ENCODE measurements around the gene TTLL11.
"Not testable (repeated sequence)": the region's sequence is repeated elsewhere in the genome, so short reads cannot be mapped to it uniquely, and the experiment has no call there.

TTLL11 gene

GRCh38 chr9:122119721-122120120 lies 26.6 kb upstream of the TTLL11 start:
- H3K23ac ChIP-seq (ENCODE audit: low read length), result no peak overlapping the region
- no peak overlapping the region for H2BK5ac ChIP-seq (ENCODE audit: low read length)
- H3K4ac ChIP-seq (ENCODE audit: low read depth, low read length), result no peak overlapping the region
- no peaks in the 10 kb centered on the region for H3K79me1 ChIP-seq (ENCODE audit: low read length)
- no peaks in the 10 kb centered on the region for H3K27me3 ChIP-seq (ENCODE audit: insufficient read depth, low read length, poor library complexity)
- DNase-seq, result no peak
- no peak overlapping the region for H3K4me2 ChIP-seq (ENCODE audit: low read length)
- WGBS (ENCODE audit: extremely low coverage, insufficient coverage, low lambda C conversion rate), result no CpG with 5 or more reads among the region's 5 CpGs
- H2BK15ac ChIP-seq (replicated peaks; ENCODE audit: low read depth), result no peak overlapping the region
- no peaks in the 10 kb centered on the region for H3K4me1 ChIP-seq (ENCODE audit: control insufficient read depth, low read depth, low read length)
- no peak overlapping the region for H4K8ac ChIP-seq (ENCODE audit: low read depth, low read length)
- H2AK5ac ChIP-seq (ENCODE audit: low read length), result no peak overlapping the region
- no peak overlapping the region for H4K5ac ChIP-seq (ENCODE audit: low read length)
- H3K27ac ChIP-seq (ENCODE audit: low read depth, low read length), result no peak overlapping the region
- H3K79me2 ChIP-seq (ENCODE audit: control insufficient read depth, insufficient read depth, low read length), result no peaks in the 10 kb centered on the region
- H3K56ac ChIP-seq (ENCODE audit: low read length), result no peak overlapping the region
- no peak overlapping the region for H3K4me3 ChIP-seq (ENCODE audit: low read length)
- no peaks in the 10 kb centered on the region for H3K36me3 ChIP-seq (ENCODE audit: control insufficient read depth, insufficient read depth, low read length)
- no peak overlapping the region for H3K9ac ChIP-seq (ENCODE audit: low read length)
- no peak overlapping the region for H3K18ac ChIP-seq (ENCODE audit: low read length)
- no peak overlapping the region for H2BK120ac ChIP-seq (ENCODE audit: low read depth, low read length)

DNA sequence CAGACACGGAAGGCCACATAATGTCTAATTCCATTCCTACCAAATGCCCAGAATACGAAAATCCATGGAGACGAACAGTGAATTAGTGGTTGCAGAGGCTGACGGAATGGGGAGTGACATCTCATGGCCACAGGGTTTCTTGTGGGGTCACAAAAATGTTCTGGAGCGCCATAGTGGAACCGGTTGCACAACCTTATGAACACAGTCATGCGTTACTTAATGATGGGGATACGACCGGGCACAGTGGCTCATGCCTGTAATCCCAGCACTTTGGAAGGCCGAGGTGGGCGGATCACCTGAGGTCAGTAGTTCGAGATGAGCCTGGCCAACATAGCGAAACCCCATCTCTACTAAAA lies 26.0 kb upstream of the TTLL11 start:
- Histone ChIP-seq H3K56ac (ENCODE audit: low read length) (no peak overlapping the region), H4K8ac (ENCODE audit: low read depth, low read length) (no peak overlapping the region), H3K18ac (ENCODE audit: low read length) (no peak overlapping the region), H2BK15ac (replicated peaks; ENCODE audit: low read depth) (no peak overlapping the region), H3K79me1 (ENCODE audit: low read length) (no peaks in the 10 kb centered on the region), H3K27me3 (ENCODE audit: insufficient read depth, low read length, poor library complexity) (no peaks in the 10 kb centered on the region), H4K5ac (ENCODE audit: low read length) (no peak overlapping the region), H3K79me2 (ENCODE audit: control insufficient read depth, insufficient read depth, low read length) (no peaks in the 10 kb centered on the region), H3K4ac (ENCODE audit: low read depth, low read length) (no peak overlapping the region), H3K4me2 (ENCODE audit: low read length) (no peak overlapping the region), H3K36me3 (ENCODE audit: control insufficient read depth, insufficient read depth, low read length) (no peaks in the 10 kb centered on the region), H2BK5ac (ENCODE audit: low read length) (no peak overlapping the region), H2BK120ac (ENCODE audit: low read depth, low read length) (no peak overlapping the region), H2AK5ac (ENCODE audit: low read length) (no peak overlapping the region), H3K4me3 (ENCODE audit: low read length) (no peak overlapping the region), H3K9ac (ENCODE audit: low read length) (no peak overlapping the region), H3K4me1 (ENCODE audit: control insufficient read depth, low read depth, low read length) (no peaks in the 10 kb centered on the region), H3K23ac (ENCODE audit: low read length) (no peak overlapping the region), H3K27ac (ENCODE audit: low read depth, low read length) (no peak overlapping the region)
- no peak for DNase-seq
- no CpG with 5 or more reads among the region's 13 CpGs for WGBS (ENCODE audit: extremely low coverage, insufficient coverage, low lambda C conversion rate)

- no peak overlapping the region for H4K5ac ChIP-seq (ENCODE audit: low read length)
- H2BK5ac ChIP-seq (ENCODE audit: low read length), result no peak overlapping the region
- H3K4ac ChIP-seq (ENCODE audit: low read depth, low read length), result no peak overlapping the region
- no peak overlapping the region for H2BK120ac ChIP-seq (ENCODE audit: low read depth, low read length)
- H3K56ac ChIP-seq (ENCODE audit: low read length), result no peak overlapping the region
- no peak overlapping the region for H3K23ac ChIP-seq (ENCODE audit: low read length)
- WGBS (ENCODE audit: extremely low coverage, insufficient coverage, low lambda C conversion rate), result no CpG with 5 or more reads among the region's 5 CpGs
- H3K36me3 ChIP-seq (ENCODE audit: control insufficient read depth, insufficient read depth, low read length), result no peaks in the 10 kb centered on the region
- H3K79me1 ChIP-seq (ENCODE audit: low read length), result no peaks in the 10 kb centered on the region
- no peaks in the 10 kb centered on the region for H3K27me3 ChIP-seq (ENCODE audit: insufficient read depth, low read length, poor library complexity)
- no peaks in the 10 kb centered on the region for H3K79me2 ChIP-seq (ENCODE audit: control insufficient read depth, insufficient read depth, low read length)
- no peak for DNase-seq
- no peak overlapping the region for H3K9ac ChIP-seq (ENCODE audit: low read length)
- H4K8ac ChIP-seq (ENCODE audit: low read depth, low read length), result no peak overlapping the region
- H3K4me1 ChIP-seq (ENCODE audit: control insufficient read depth, low read depth, low read length), result no peaks in the 10 kb centered on the region
- H3K4me3 ChIP-seq (ENCODE audit: low read length), result no peak overlapping the region
- no peak overlapping the region for H2AK5ac ChIP-seq (ENCODE audit: low read length)
- H3K4me2 ChIP-seq (ENCODE audit: low read length), result no peak overlapping the region
- no peak overlapping the region for H3K27ac ChIP-seq (ENCODE audit: low read depth, low read length)
- H2BK15ac ChIP-seq (replicated peaks; ENCODE audit: low read depth), result no peak overlapping the region
- no peak overlapping the region for H3K18ac ChIP-seq (ENCODE audit: low read length)
Observed at GRCh38 chr9:122118343-122119165, 25.4 kb upstream of the TTLL11 start.

DNA sequence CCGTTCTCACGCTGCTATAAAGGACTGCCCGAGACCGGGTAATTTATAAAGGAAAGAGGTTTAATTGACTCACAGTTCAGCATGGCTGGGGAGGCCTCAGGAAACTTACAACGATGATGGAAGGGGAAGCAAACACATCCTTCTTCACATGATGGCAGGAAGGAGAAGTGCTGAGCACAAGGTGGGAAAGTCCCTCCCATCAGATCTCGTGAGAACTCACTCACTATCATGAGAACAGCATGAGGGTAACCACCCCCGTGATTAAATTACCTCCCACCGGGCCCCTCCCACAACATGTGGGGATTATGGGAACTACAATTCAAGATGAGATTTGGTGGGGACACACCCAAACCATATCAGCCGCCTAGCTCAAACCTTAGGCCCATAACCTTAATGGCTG lies 24.1 kb upstream of the TTLL11 start:
- WGBS (ENCODE audit: extremely low coverage, insufficient coverage, low lambda C conversion rate), result no CpG with 5 or more reads among the region's 9 CpGs
- H4K8ac ChIP-seq (ENCODE audit: low read depth, low read length); H2BK5ac ChIP-seq (ENCODE audit: low read length); H3K18ac ChIP-seq (ENCODE audit: low read length); H3K27me3 ChIP-seq (ENCODE audit: insufficient read depth, low read length, poor library complexity); H3K4me3 ChIP-seq (ENCODE audit: low read length); H2AK5ac ChIP-seq (ENCODE audit: low read length); H3K4ac ChIP-seq (ENCODE audit: low read depth, low read length); H2BK120ac ChIP-seq (ENCODE audit: low read depth, low read length); H3K9ac ChIP-seq (ENCODE audit: low read length); DNase-seq; H3K56ac ChIP-seq (ENCODE audit: low read length); H3K79me2 ChIP-seq (ENCODE audit: control insufficient read depth, insufficient read depth, low read length); H4K5ac ChIP-seq (ENCODE audit: low read length); H3K79me1 ChIP-seq (ENCODE audit: low read length); H3K4me1 ChIP-seq (ENCODE audit: control insufficient read depth, low read depth, low read length); H2BK15ac ChIP-seq (replicated peaks; ENCODE audit: low read depth); H3K27ac ChIP-seq (ENCODE audit: low read depth, low read length); H3K23ac ChIP-seq (ENCODE audit: low read length); H3K36me3 ChIP-seq (ENCODE audit: control insufficient read depth, insufficient read depth, low read length); H3K4me2 ChIP-seq (ENCODE audit: low read length): not testable (repeated sequence)

GRCh38 chr9:122116448-122117173 lies 23.5 kb upstream of the TTLL11 start:
- H3K27me3 ChIP-seq (ENCODE audit: insufficient read depth, low read length, poor library complexity), result no peaks in the 10 kb centered on the region
- H2BK15ac ChIP-seq (replicated peaks; ENCODE audit: low read depth), result no peak overlapping the region
- H3K9ac ChIP-seq (ENCODE audit: low read length), result no peak overlapping the region
- no peaks in the 10 kb centered on the region for H3K79me2 ChIP-seq (ENCODE audit: control insufficient read depth, insufficient read depth, low read length)
- peak overlapping the region; percentile 31 for H3K56ac ChIP-seq (ENCODE audit: low read length)
- no peaks in the 10 kb centered on the region for H3K79me1 ChIP-seq (ENCODE audit: low read length)
- WGBS (ENCODE audit: extremely low coverage, insufficient coverage, low lambda C conversion rate), result no CpG with 5 or more reads among the region's 10 CpGs
- no peaks in the 10 kb centered on the region for H3K4me1 ChIP-seq (ENCODE audit: control insufficient read depth, low read depth, low read length)
- no peak overlapping the region for H3K18ac ChIP-seq (ENCODE audit: low read length)
- H4K8ac ChIP-seq (ENCODE audit: low read depth, low read length), result no peak overlapping the region
- no peak overlapping the region for H2AK5ac ChIP-seq (ENCODE audit: low read length)
- H4K5ac ChIP-seq (ENCODE audit: low read length), result no peak overlapping the region
- no peak overlapping the region for H3K4me2 ChIP-seq (ENCODE audit: low read length)
- H3K36me3 ChIP-seq (ENCODE audit: control insufficient read depth, insufficient read depth, low read length), result no peaks in the 10 kb centered on the region
- no peak overlapping the region for H3K23ac ChIP-seq (ENCODE audit: low read length)
- no peak overlapping the region for H3K27ac ChIP-seq (ENCODE audit: low read depth, low read length)
- H3K4me3 ChIP-seq (ENCODE audit: low read length), result no peak overlapping the region
- H3K4ac ChIP-seq (ENCODE audit: low read depth, low read length), result no peak overlapping the region
- DNase-seq, result no peak
- H2BK120ac ChIP-seq (ENCODE audit: low read depth, low read length), result no peak overlapping the region
- no peak overlapping the region for H2BK5ac ChIP-seq (ENCODE audit: low read length)
